ENCODE measurements around the gene NTRK1.

NTRK1 gene

GRCh38 chr1:156839426-156840109 lies 21.1 kb upstream of the NTRK1 start:
- no peak for DNase-seq

DNA sequence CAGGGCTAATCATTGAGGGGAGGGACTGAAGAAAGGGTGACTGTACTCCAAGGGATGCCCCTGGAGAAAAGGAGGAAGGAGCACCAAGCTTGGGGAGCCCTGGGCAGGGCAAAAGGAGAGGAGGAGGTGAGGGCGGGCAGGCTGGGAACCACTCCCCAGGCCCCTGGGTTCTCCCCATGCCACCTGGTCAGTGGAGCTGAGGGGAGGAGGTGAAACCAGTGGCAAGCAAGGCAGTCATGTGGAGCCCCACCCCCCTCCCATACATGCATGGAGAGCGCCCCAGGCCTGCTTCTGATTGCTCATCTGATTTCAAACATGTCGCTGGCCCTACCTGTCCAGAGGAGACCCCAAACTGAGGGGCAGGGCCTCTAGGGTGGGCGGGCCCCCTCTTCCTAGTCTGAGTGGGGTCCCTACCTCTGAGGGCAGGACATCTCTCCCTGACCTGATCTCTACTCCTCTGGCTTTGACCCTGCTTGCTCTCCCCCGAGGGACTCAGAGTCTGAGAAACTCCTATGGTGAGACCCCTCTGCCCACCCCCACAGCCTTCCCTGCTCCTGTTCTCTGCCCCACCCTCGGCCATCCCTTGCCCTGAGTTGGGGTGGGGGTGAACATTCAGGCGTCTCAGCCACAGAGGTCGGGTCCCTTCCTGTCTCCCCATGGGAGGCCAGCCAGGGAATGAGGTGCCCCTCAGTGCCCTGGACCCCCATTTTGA lies 20.3 kb upstream of the NTRK1 start:
- DNase-seq: no peak

- no peak for DNase-seq
Measured at GRCh38 chr1:156840898-156841279, 19.8 kb upstream of the NTRK1 start.

DNA sequence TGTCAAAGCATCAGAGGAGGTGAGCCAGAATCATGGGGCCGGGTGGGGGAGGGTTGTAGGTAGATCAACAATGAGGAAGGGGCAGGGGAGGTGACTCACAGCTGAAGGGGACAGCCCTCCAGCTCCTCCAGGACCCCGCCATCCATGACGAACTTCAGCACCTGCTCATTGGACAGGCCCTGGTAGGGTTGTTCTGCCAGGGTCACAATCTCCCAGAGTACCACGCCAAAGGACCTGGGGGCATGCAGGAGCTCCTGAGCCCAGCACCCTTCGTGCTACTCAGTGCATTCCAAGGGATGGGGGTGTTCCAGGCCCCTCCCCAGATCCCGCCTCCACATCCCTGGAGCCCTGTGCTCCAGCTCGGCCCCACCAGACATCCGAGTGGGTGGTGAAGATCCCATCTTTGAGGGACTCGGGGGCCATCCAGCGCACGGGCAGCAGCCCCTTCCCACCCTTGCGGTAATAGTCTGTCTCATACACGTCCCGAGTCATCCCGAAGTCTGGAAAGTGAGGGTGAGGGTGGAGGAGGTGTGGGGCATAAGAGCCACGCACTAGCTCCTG lies 19.3 kb upstream of the NTRK1 start:
- no peak for DNase-seq

GRCh38 chr1:156842618-156843300 lies 17.9 kb upstream of the NTRK1 start:
- DNase-seq: no peak

DNA sequence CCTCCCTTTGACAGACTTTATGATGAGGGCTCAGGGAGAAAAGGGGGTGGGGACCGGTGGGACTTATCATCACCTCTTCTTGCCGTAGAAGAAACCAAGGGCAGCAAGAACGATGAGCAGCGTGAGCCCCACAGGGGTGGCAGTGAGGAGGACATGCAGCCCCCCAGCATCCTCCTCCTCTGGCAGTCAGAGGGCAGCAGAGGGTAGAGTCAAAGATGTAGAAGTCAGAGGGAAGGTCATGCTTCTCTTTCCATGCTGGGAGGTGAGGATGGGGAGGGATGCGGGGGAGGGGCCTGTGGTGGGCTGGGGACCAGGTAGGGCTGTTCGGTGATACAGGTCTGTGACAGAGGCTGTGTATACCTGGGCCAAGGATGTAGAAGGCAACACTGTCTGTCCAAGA lies 16.6 kb upstream of the NTRK1 start:
- no peak for DNase-seq

- DNase-seq: no peak
Measured at GRCh38 chr1:156844638-156845037, 16.0 kb upstream of the NTRK1 start.

DNA sequence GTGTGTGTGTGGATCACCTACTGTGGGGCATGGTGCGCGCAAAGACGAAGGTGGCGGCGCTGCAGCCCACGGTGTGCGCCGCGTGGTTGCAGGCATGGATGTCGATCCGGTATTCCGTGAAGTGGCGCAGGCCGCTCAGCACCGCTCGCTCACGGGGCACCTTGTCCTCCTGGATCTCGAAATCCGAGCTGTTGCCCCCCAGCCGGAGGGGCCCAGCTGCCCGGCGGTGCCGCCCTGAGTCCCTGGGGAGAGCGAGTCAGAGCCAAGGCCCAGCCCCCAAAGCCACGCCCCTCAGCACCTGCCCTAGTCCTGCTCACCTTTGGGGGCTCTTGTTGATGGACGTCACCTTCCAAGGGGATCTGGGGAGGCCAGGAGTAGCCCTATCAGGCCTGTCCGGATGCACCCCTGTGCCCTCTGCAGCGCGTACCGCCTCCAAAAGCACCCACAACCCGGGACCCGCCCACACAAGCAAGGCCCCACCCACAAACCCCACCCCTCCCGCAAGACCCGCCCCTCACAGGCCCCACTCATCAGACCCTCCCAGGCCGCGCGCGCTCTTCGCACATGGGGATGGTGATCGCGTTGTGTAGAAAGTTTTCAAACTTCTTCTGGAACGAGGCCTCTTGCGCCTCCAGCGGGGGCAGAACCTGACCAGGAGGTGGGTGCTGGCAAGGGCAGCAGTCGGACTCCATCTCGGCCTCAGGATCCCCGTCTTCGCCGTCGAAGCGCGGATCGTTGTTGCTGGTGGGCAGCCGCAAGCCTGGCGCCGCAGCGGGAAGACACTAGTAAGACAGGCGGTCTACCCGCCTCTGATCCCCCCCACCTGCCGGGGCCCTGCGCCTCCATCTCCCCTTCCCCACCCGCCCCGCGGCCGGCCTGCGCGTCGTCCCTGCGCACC lies 15.4 kb upstream of the NTRK1 start:
- DNase-seq: no peak

- no peak for DNase-seq
Measured at GRCh38 chr1:156845953-156846545, 14.6 kb upstream of the NTRK1 start.

- DNase-seq: no peak
Measured at GRCh38 chr1:156846643-156847042, 14.0 kb upstream of the NTRK1 start.

- no peak for DNase-seq
Measured at GRCh38 chr1:156847591-156848460, 12.8 kb upstream of the NTRK1 start.

DNA sequence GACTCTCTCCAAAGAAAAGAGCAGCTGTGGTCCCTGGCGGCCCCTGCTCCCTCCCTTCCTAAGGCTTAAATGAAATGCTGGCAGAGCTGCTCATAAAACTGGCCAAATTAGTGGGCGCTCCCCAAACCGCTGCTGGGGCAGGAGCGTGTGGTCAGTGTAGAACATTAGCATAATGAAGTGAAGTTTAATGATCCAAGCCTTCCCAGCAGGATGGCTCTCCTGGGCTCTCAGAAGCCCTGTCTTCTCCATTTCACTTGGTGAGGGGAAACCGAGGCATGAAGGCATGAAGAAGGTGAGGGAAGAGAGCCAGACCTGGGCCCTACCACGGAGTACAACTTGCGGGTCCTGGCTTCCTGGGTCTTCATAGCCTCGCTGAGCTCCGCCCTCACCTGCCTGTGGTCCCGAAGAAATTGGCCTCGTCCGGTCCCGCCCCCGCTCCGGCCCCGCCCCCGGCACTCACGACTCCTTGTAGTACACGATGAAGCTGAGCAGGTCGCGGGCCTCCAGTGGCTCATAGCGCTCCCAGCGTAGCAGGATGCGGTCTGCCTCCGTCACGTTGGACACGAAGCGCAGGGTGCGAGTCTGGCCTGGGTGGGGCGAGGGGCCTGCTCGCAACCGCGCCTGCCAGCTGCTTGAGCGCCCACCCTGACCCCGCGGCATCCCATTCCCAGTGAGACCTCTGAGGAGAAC lies 12.1 kb upstream of the NTRK1 start:
- no peak for DNase-seq

GRCh38 chr1:156849151-156849496 lies 11.5 kb upstream of the NTRK1 start:
- DNase-seq: no peak

DNA sequence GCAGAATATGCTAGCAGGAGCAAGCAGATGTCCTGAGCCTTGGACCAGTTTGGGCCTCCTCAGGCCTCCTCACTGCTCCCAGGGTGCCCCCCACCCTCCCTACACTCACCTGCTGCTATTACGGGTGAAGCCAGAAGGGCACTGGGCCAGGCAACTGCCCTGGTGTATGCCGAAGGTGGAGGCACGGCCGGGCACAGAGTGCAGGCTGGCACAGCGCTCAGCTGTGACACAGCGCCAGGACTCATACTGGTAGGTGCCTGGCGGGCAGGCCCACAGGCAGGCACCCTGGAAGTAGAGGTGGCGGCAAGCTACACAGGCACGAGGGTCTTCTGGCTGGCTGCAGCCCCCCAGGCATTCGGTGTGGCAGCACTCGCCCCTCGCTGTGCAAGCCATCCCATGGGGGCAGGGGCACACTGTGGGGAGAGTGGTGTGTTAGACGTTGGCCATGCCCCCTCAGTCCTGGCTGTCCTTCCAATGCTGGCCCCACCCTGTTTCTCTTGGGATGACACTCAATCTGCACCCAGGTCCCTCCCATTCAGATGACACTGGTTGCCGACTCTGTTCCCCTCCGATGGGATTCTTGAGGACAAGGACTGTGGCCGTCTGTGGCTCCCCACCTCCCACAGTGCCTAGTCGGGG lies 8.8 kb upstream of the NTRK1 start:
- DNase-seq: no peak

DNA sequence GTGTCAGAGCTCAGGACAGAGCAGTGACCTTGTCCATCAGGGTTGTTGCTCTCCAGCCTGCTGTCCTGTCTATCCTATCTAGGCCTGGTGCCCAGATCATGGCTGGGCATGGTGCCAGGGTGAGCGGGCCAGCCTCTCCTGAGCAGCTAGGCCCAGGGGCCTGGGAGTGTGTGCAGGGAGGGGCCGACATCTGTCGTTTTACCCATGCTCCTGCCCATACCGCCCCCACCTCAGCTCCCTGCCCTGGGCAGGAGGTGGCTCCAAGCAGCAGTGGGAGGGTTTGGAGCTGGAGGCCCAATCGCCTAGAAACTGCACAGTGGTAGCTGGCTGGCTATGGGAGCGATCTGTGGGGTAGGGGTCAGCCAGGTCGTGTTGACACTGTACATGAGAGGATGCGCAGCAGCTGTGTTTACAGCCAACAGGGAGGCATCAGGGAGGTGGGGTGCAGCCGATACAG lies 8.2 kb upstream of the NTRK1 start:
- DNase-seq: no peak

DNA sequence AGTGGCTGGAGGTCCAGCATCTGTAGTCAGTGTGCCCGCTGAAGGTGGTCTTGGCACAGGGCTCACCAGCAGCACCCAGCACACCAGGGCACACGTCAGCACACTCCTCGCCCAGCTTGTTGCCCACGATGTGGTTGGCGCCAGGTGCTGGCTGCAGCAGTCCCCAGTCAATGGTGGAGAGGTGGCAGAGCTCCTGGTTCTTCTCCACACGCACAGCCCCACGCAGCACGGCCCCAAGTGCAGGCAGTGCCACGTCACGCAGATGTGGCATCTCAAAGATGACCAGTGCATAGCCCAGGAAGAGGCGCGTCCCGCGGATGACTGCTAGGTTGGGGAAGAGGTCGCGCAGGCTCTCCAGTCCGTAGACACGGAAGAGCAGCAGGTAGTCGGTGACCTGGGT lies 6.9 kb upstream of the NTRK1 start:
- no peak for DNase-seq

- no peak for DNase-seq
Measured at GRCh38 chr1:156854634-156855033, 6.0 kb upstream of the NTRK1 start.

DNA sequence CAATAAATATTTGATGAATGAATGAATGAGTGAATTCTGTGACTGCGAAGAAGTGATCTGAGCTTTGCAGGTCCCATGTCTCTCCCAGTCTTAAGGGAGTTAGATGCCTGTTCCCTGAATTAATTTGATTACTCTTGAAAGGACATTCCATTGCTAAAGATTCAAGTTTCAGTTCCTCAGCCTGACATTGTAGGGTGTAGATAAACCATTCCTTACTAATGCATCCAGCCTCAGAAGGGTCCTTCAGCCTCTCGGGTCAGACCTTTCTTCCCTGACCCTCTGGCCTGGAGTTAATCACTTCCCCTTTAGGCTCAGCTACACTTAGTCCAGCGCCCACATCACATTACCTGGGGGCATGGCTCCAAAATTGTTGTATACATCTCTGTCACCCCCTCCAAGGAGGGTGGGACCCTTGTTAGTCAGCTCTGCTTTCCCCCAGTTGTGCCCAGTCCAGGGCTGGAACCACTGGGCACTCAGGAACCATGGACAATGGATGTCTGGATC lies 4.3 kb upstream of the NTRK1 start:
- no peak for DNase-seq

DNA sequence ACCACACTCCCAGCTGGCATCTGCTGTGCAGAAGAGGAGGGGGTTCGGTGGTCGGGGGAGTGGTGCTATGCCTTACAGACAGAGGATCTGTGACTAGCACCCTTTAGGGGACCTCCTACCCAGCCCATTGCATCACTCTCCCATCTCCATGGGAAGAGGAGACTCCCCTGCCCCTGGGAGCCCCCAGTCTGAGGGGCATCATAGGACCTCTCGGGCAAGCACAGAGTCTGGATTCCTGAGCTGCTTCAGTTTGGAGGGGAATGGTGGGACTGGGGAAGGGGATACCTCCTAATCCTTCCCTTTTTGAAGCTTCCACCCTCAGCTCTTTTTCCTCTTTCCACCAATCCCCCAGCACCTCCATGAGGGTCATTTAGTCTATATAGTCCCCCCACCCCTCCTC lies 3.1 kb upstream of the NTRK1 start:
- DNase-seq: no peak

- no peak for DNase-seq
Measured at GRCh38 chr1:156858555-156858956, 2.1 kb upstream of the NTRK1 start.
